Tibial nerve (tissue), 3 donors: Measurements from ENCODE around the gene NLRP6.

Experiments used
- POLR2A ChIP-seq, 2 donors: fragments of 450-650 bp; IDR thresholded peaks; one replicate each; pipeline ENCODE4 v1.6.1; 2017; ENCODE audit warnings: antibody characterized with exemption in 2 of 2, mild to moderate bottlenecking in 2 of 2, moderate library complexity in 2 of 2
- TF ChIP-seq, protein P1 (sequence below), 5 experiments: fragments of 200-600 bp in 3 of 5; fragments of 450-650 bp in 2 of 5; sonication (generic) in 3 of 5; IDR thresholded peaks; one replicate each; pipeline ENCODE4 v1.5.1; 2016 to 2019; ENCODE audit warnings: antibody characterized with exemption in 5 of 5, mild to moderate bottlenecking in 3 of 5, moderate library complexity in 2 of 5

GRCh38 chr11:334264-334994 lies 56.2 kb downstream of the NLRP6 start:
- TF ChIP-seq, protein P1, sequence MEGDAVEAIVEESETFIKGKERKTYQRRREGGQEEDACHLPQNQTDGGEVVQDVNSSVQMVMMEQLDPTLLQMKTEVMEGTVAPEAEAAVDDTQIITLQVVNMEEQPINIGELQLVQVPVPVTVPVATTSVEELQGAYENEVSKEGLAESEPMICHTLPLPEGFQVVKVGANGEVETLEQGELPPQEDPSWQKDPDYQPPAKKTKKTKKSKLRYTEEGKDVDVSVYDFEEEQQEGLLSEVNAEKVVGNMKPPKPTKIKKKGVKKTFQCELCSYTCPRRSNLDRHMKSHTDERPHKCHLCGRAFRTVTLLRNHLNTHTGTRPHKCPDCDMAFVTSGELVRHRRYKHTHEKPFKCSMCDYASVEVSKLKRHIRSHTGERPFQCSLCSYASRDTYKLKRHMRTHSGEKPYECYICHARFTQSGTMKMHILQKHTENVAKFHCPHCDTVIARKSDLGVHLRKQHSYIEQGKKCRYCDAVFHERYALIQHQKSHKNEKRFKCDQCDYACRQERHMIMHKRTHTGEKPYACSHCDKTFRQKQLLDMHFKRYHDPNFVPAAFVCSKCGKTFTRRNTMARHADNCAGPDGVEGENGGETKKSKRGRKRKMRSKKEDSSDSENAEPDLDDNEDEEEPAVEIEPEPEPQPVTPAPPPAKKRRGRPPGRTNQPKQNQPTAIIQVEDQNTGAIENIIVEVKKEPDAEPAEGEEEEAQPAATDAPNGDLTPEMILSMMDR (IDR thresholded peaks at IDR 0.05) = no peak
- no peak for TF ChIP-seq POLR2A (IDR thresholded peaks at IDR 0.05)
